A673 (cell line): ENCODE data around the gene ADNP. TPM values are rescaled to one million over a fixed set of nuclear protein-coding genes. Genes with fewer than 3 reads are reported as not detected.

ENCODE experiments used
- BruUV-seq: library from RNA; stranded (reverse); fragments of 400-500 nt; replicated peaks from 2 replicates; lab custom pipeline; 2021; lab: Mats Ljungman, UMichigan
- CTCF ChIA-PET: fragments of 300-600 bp; sonication (Branson Sonifier 250); formaldehyde crosslinking; loops from one replicate; lab custom pipeline; 2022; ENCODE audit warnings: antibody characterized with exemption; lab: Charles Lee
- POLR2A ChIA-PET: fragments of 300-600 bp; sonication (Branson Sonifier 250); formaldehyde crosslinking; loops from one replicate; lab custom pipeline; 2022; ENCODE audit warnings: antibody characterized with exemption; ENCODE audit not compliant: low non-redundant PET; lab: Charles Lee
- DNase-seq: peaks from one replicate; pipeline ENCODE4 v3.0.0-alpha.2; 2015; ENCODE audit warnings: low spot score
- H3K27ac ChIP-seq: fragments of 200-600 bp; sonication (generic); 2 replicates; pipeline ENCODE4 v1.5.1; 2016; ENCODE audit warnings: mixed run types, low read depth, mild to moderate bottlenecking, mixed read lengths, antibody characterized with exemption, low read length; ENCODE audit not compliant: poor library complexity, severe bottlenecking
- H3K27me3 ChIP-seq: fragments of 200-600 bp; sonication (generic); replicated peaks from 2 replicates; pipeline ENCODE4 v1.6.1; 2017; ENCODE audit warnings: mixed run types, low read depth, mild to moderate bottlenecking, mixed read lengths, antibody characterized with exemption, low read length; ENCODE audit not compliant: insufficient read depth, poor library complexity
- H3K36me3 ChIP-seq: fragments of 200-600 bp; sonication (generic); 2 replicates; pipeline ENCODE4 v1.6.1; 2016; ENCODE audit warnings: mixed run types, mild to moderate bottlenecking, mixed read lengths, antibody characterized with exemption, low read length; ENCODE audit not compliant: insufficient read depth, poor library complexity, severe bottlenecking
- H3K4me1 ChIP-seq: fragments of 200-600 bp; sonication (generic); 2 replicates; pipeline ENCODE4 v1.6.1; 2017; ENCODE audit warnings: mixed run types, mild to moderate bottlenecking, mixed read lengths, antibody characterized with exemption, low read length; ENCODE audit not compliant: insufficient read depth, poor library complexity, severe bottlenecking
- H3K4me3 ChIP-seq: fragments of 200-600 bp; sonication (generic); 2 replicates; pipeline ENCODE4 v1.5.1; 2016; ENCODE audit warnings: low read depth, mixed run types, mild to moderate bottlenecking, mixed read lengths, low read length; ENCODE audit not compliant: poor library complexity, severe bottlenecking
- H3K9me3 ChIP-seq: fragments of 200-600 bp; sonication (generic); 2 replicates; pipeline ENCODE4 v1.6.1; 2016; ENCODE audit warnings: mixed run types, low read depth, mild to moderate bottlenecking, mixed read lengths, antibody characterized with exemption, low read length; ENCODE audit not compliant: poor library complexity, severe bottlenecking
- CTCF ChIP-seq: fragments of 300-800, 200-600 bp; sonication (generic); conservative IDR thresholded peaks from 2 replicates; pipeline ENCODE4 v1.5.1; 2017; ENCODE audit warnings: low read depth, mild to moderate bottlenecking, antibody characterized with exemption, low read length, moderate library complexity, mixed read lengths
- EZH2 ChIP-seq: fragments of 200-600 bp; sonication (generic); IDR thresholded peaks from 2 replicates; pipeline ENCODE4 v1.6.1; 2017; ENCODE audit warnings: borderline replicate concordance, low read depth, mild to moderate bottlenecking, mixed read lengths, antibody characterized with exemption, low read length; ENCODE audit not compliant: poor library complexity, severe bottlenecking
- intact Hi-C: fragments of 100-400 bp; cut with micrococcal nuclease; formaldehyde crosslinking; loops from one replicate; pipeline ENCODE4 v1.10.0; 2022; ENCODE audit not compliant: unreplicated experiment
- total RNA-seq: library from RNA; stranded (reverse); gene quantifications from 2 replicates; pipeline ENCODE4 v1.2.3, GENCODE V29; 2021

Gene ADNP
- total RNA-seq, 1 experiment from 2014 or later, result 108 TPM

DNA sequence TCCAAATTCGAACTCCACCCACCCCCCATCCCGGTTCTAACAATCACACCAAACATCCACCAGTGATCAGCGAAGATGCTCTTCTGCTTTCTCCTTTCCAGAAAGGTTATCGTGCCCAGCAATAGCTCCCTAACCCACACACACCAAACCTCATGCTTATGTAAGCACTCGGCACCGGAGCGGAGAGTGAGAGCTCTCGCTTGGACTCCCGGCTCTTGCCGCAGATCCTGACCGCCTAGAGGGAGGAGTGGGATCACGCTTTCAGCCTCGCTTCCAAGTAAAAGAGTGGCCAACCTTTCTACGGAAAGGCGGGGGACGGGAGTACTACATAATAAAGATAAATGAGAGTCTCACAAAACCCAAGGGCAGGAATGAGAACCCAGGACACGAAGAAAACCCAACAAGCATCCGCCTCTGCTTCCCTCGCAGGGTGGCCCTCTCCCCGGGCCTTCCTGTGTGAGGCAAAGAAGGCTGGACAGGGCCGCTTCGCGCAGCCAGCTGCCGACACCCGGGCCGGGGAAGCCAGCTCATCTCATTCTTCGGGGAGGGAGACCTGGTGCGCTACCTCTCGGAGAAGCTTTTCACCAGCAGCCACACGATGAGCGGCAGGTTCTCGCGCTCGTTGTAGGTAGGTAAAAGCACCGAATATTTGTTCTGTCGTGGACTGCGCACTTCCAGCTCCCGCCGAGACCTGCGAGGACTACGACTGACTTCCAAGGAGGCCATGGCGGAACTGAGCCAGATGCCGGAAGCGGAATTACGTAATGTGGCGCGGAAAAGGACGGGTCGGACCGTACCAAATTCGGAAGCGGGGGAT, 26.8 kb upstream of the ADNP start, which contains the start of gene DPM1:
DPM1 (minus strand) TSS at position 735 of the 817 bp plus-strand sequence; CDS start at position 726, 9 bp downstream.
- TF ChIP-seq EZH2 (no peak), CTCF (no peak)
- POLR2A ChIA-PET, result interaction anchor here (0.5 to 1.0 kb wide), 2 partner anchors 11 to 24 kb away, joined by 3 to 4 read pairs; no protein-coding TSS in a partner anchor
- Histone ChIP-seq H3K36me3 (peaks cover 26% of the 10 kb centered on the region), H3K27me3 (no peaks in the 10 kb centered on the region), H3K27ac (peak within 1 kb of the TSS; percentile 100), H3K9me3 (no peaks in the 10 kb centered on the region), H3K4me1 (peaks cover 24% of the 10 kb centered on the region), H3K4me3 (peak within 1 kb of the TSS; percentile 95)
- CTCF ChIA-PET, result interaction anchor here (0.5 to 1.4 kb wide), 6 partner anchors 24 to 165 kb away, joined by 3 to 4 read pairs (median 3); partner anchors contain the start of genes ADNP and BCAS4
- DNase-seq, result peak; percentile 92
- intact Hi-C loops, result no loop called here
- no TSS peak for BruUV-seq

DNA sequence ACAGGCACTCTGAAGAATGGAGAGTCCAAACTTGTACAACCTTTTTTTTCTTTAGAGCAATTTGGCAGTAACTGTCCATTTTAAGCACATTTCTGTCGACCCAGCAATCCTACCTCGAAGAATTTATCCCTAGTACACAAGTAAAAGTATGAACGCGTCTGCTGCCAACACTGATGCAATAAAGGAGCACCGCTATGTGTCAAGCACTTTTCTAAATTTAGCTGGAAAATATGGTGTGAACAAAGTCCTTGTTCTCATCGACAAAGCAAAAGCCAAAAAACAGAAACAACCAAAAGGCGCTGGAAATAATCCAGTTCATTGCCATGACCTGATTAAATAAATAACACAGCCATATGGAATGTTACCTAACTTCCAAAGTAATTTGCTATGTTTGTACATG, 26.0 kb upstream of the ADNP start:
- no peak for TF ChIP-seq EZH2
- no peak for TF ChIP-seq CTCF
- BruUV-seq, result no TSS peak
- H3K27ac ChIP-seq, result peak overlapping the region; percentile 100

DNA sequence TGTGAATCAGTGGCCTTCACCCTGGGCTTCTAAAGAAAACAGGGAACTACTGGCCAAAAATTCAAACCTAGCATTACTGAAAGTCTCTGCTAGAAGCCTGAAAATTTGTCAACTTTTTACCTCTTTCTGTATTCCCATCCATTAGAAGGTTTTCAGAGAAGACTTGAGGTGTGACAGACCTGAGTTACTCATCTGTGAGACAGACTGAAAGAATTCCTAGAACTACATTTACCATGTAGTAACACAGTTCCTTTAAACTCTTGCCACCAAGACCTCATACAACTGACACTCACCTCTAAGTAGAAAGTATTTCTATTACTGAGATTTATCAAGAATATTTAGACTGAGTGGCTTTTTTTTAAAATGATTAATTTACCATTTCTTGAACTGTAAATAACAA, 22.6 kb upstream of the ADNP start:
- intact Hi-C loops, result no loop called here
- no peaks in the 10 kb centered on the region for H3K27me3 ChIP-seq
- no peak overlapping the region for H3K4me3 ChIP-seq
- no peak overlapping the region for H3K27ac ChIP-seq
- no peaks in the 10 kb centered on the region for H3K9me3 ChIP-seq
- POLR2A ChIA-PET, result no interaction called here
- BruUV-seq, result no TSS peak
- peaks cover 42% of the 10 kb centered on the region for H3K36me3 ChIP-seq
- H3K4me1 ChIP-seq, result peaks cover 13% of the 10 kb centered on the region
- CTCF ChIA-PET, result no interaction called here
- DNase-seq, result no peak
- TF ChIP-seq CTCF (no peak), EZH2 (no peak)

More for the DNA sequence above, 26.0 kb upstream of the ADNP start:
- Histone ChIP-seq H3K9me3 (no peaks in the 10 kb centered on the region), H3K36me3 (peaks cover 26% of the 10 kb centered on the region), H3K27me3 (no peaks in the 10 kb centered on the region), H3K4me1 (peaks cover 24% of the 10 kb centered on the region), H3K4me3 (peak overlapping the region; percentile 95)
- intact Hi-C loops, result no loop called here
- ChIA-PET CTCF (interaction anchor here (1.1 to 1.4 kb wide), 2 partner anchors 26 to 163 kb away, joined by 3 read pairs; partner anchors contain the start of genes ADNP and BCAS4), POLR2A (no interaction called here)
- DNase-seq, result no peak
